Prostate gland (tissue), 2 donors: Measurements from ENCODE around the gene JMJD7. TPM values are rescaled to one million over a fixed set of nuclear protein-coding genes. Genes with fewer than 3 reads are reported as not detected.

ENCODE experiments used
- DNase-seq: peaks from one replicate; pipeline ENCODE4 v3.0.0-alpha.2; 2019; ENCODE audit warnings: low spot score
- H3K27ac ChIP-seq, 2 donors: fragments of 200-600 bp; sonication (generic); 2 replicates each; pipeline ENCODE4 v1.5.1; 2017 to 2019
- H3K27me3 ChIP-seq: fragments of 200-600 bp; sonication (generic); replicated peaks from 2 replicates; pipeline ENCODE4 v1.5.1; 2019; ENCODE audit not compliant: insufficient read depth
- H3K36me3 ChIP-seq, 2 donors: fragments of 200-600 bp; sonication (generic); 1 replicate in 1 of 2; 2 replicates in 1 of 2; pipeline versions ENCODE4 v1.5.1 to v1.8.1; 2017 to 2019
- H3K4me1 ChIP-seq: fragments of 200-600 bp; sonication (generic); replicated peaks from 2 replicates; pipeline ENCODE4 v1.5.1; 2019
- H3K4me3 ChIP-seq, 2 donors: fragments of 200-600 bp; sonication (generic); 2 replicates each; pipeline ENCODE4 v1.5.1; 2017 to 2019
- H3K9me3 ChIP-seq: fragments of 200-600 bp; sonication (generic); 2 replicates; pipeline ENCODE4 v1.5.1; 2017
- CTCF ChIP-seq, 4 experiments: fragments of 200-600 bp in 2 of 4; fragments of 450-650 bp in 2 of 4; sonication (generic) in 2 of 4; IDR thresholded peaks; 1 replicate in 3 of 4; 2 replicates in 1 of 4; pipeline ENCODE4 v1.5.1; 2016 to 2019; ENCODE audit warnings: antibody characterized with exemption in 4 of 4, mild to moderate bottlenecking in 2 of 4, moderate library complexity in 2 of 4
- POLR2A ChIP-seq: fragments of 450-650 bp; IDR thresholded peaks from one replicate; pipeline ENCODE4 v1.6.1; 2016; ENCODE audit warnings: antibody characterized with exemption, mild to moderate bottlenecking
- POLR2AphosphoS5 ChIP-seq: sonication (generic); formaldehyde crosslinking; IDR thresholded peaks from one replicate; pipeline ENCODE4 v1.6.1; 2017; ENCODE audit warnings: antibody characterized with exemption
- WGBS: methylation state at CpG from one replicate; pipeline ENCODE4 v1.1.5; 2018; 5-methylcytosine and 5-hydroxymethylcytosine counted together
- intact Hi-C: fragments of 100-400 bp; cut with DNase I; formaldehyde crosslinking; loops from one replicate; pipeline ENCODE4 v1.14.2; 2022
- total RNA-seq, 2 donors: library from RNA; depleted of rRNA; stranded (reverse); fragments of >200 nt; gene quantifications; one replicate each; pipeline ENCODE4 v1.1.0, GENCODE V29; 2016

JMJD7 gene
- total RNA-seq, 2 donors from 2014 or later, result 20.7 to 56.6 TPM

- intact Hi-C loops, result no loop called here
- Histone ChIP-seq H3K36me3 (no peaks in the 10 kb centered on the region), H3K4me1 (peaks cover 4% of the 10 kb centered on the region), H3K27ac (no peak overlapping the region), H3K4me3 (no peak overlapping the region), H3K27me3 (no peaks in the 10 kb centered on the region), H3K9me3 (no peaks in the 10 kb centered on the region)
- TF ChIP-seq POLR2A (no peak), POLR2AphosphoS5 (no peak), CTCF (IDR thresholded peaks at IDR 0.05) (no peak)
- DNase-seq, result no peak
- WGBS, result 83% methylated on average over 8 of the region's 8 CpGs
These were observed 45.8 kb downstream of the JMJD7 start for GRCh38 chr15:41873711-41874110.

- Histone ChIP-seq H3K27ac (no peak overlapping the region), H3K4me3 (no peak overlapping the region), H3K9me3 (no peaks in the 10 kb centered on the region), H3K36me3 (no peaks in the 10 kb centered on the region), H3K27me3 (no peaks in the 10 kb centered on the region), H3K4me1 (peaks cover 4% of the 10 kb centered on the region)
- DNase-seq, result no peak
- TF ChIP-seq POLR2A (no peak), CTCF (IDR thresholded peaks at IDR 0.05) (no peak), POLR2AphosphoS5 (no peak)
- intact Hi-C loops, result no loop called here
- 90% methylated on average over 12 of the region's 12 CpGs for WGBS
These were observed 46.8 kb downstream of the JMJD7 start for GRCh38 chr15:41874736-41875135.

GRCh38 chr15:41876007-41876406, 48.1 kb downstream of the JMJD7 start:
- peaks cover 4% of the 10 kb centered on the region for H3K4me1 ChIP-seq
- whole genome bisulfite sequencing, result 77% methylated on average over 12 of the region's 13 CpGs

GRCh38 chr15:41876689-41877088, 48.8 kb downstream of the JMJD7 start:
- Histone ChIP-seq H3K9me3 (no peaks in the 10 kb centered on the region), H3K27ac (no peak overlapping the region), H3K4me1 (peaks cover 5% of the 10 kb centered on the region), H3K4me3 (no peak overlapping the region), H3K36me3 (no peaks in the 10 kb centered on the region), H3K27me3 (no peaks in the 10 kb centered on the region)
- no peak for TF ChIP-seq CTCF (IDR thresholded peaks at IDR 0.05)
- TF ChIP-seq POLR2AphosphoS5, result no peak
- TF ChIP-seq POLR2A, result no peak
- intact Hi-C loops, result no loop called here
- WGBS, result 67% methylated on average over 6 of the region's 12 CpGs
- DNase-seq, result no peak

More at GRCh38 chr15:41876007-41876406, 48.1 kb downstream of the JMJD7 start:
- no peak for DNase-seq
- no peaks in the 10 kb centered on the region for H3K27me3 ChIP-seq
- H3K4me3 ChIP-seq, result no peak overlapping the region
- no peaks in the 10 kb centered on the region for H3K9me3 ChIP-seq
- no peak overlapping the region for H3K27ac ChIP-seq
- TF ChIP-seq POLR2A, result no peak
- TF ChIP-seq CTCF (IDR thresholded peaks at IDR 0.05), result no peak
- no peak for TF ChIP-seq POLR2AphosphoS5
- H3K36me3 ChIP-seq, result no peaks in the 10 kb centered on the region
- intact Hi-C loops, result no loop called here

- TF ChIP-seq POLR2AphosphoS5 (no peak), CTCF (IDR thresholded peaks at IDR 0.05) (no peak), POLR2A (no peak)
- Histone ChIP-seq H3K4me1 (peaks cover 12% of the 10 kb centered on the region), H3K27ac (no peak overlapping the region), H3K27me3 (no peaks in the 10 kb centered on the region), H3K36me3 (no peaks in the 10 kb centered on the region), H3K9me3 (no peaks in the 10 kb centered on the region), H3K4me3 (no peak overlapping the region)
- intact Hi-C loops, result no loop called here
- DNase-seq, result no peak
- WGBS, result 67% methylated on average over 13 of the region's 13 CpGs
These were observed 49.9 kb downstream of the JMJD7 start for GRCh38 chr15:41877631-41878354.
